IMR-90 (cell line): ENCODE results near the gene DBT. TPM values are rescaled to one million over a fixed set of nuclear protein-coding genes. Genes with fewer than 3 reads are reported as not detected.
"Not testable (repeated sequence)": the region's sequence is repeated elsewhere in the genome, so short reads cannot be mapped to it uniquely, and the experiment has no call there.

ENCODE experiments used
- ATAC-seq: fragments of 200-7000 bp; cut with Tn5 transposase; 2 replicates; pipeline ENCODE4 v1.9.1; 2020; ENCODE audit warnings: low read depth, mild to moderate bottlenecking, moderate library complexity
- BruUV-seq: library from RNA; stranded (reverse); fragments of 400-500 nt; replicated peaks from 2 replicates; lab custom pipeline; 2021; lab: Mats Ljungman, UMichigan
- CTCF ChIA-PET: fragments of 300-600 bp; formaldehyde crosslinking; extraction: SDS; loops from one replicate; lab custom pipeline; 2021; ENCODE audit warnings: antibody characterized with exemption; lab: Yijun Ruan, JAX
- POLR2A ChIA-PET: fragments of 300-600 bp; sonication (Branson Sonifier 250); formaldehyde crosslinking; loops from one replicate; lab custom pipeline; 2022; ENCODE audit warnings: antibody characterized with exemption; ENCODE audit not compliant: unreplicated experiment; lab: Charles Lee
- DNase-seq: peaks from one replicate; pipeline ENCODE4 v3.0.0; 2013
- H2AFZ ChIP-seq: replicated peaks from 2 replicates; pipeline ENCODE3; 2013; ENCODE audit warnings: low read length, mild to moderate bottlenecking; ENCODE audit not compliant: poor library complexity
- H2AK5ac ChIP-seq: 2 replicates; pipeline ENCODE4 v1.6.1; 2013; ENCODE audit warnings: low read depth, low read length, inconsistent platforms
- H2AK9ac ChIP-seq: replicated peaks from 2 replicates; pipeline ENCODE3; 2013; ENCODE audit warnings: mild to moderate bottlenecking, low read depth, low read length, moderate library complexity; ENCODE audit not compliant: poor library complexity
- H2BK120ac ChIP-seq: 2 replicates; pipeline ENCODE4 v1.6.1; 2013; ENCODE audit warnings: low read depth, low read length, inconsistent platforms
- H2BK15ac ChIP-seq: 3 replicates; pipeline ENCODE4 v1.6.1; 2013; ENCODE audit warnings: low read depth, low read length, inconsistent platforms
- H2BK20ac ChIP-seq: 2 replicates; pipeline ENCODE4 v1.6.1; 2013; ENCODE audit warnings: low read depth, mild to moderate bottlenecking, inconsistent platforms, low read length, moderate library complexity
- H2BK5ac ChIP-seq: 2 replicates; pipeline ENCODE4 v1.6.1; 2013; ENCODE audit warnings: mild to moderate bottlenecking, low read depth, low read length, inconsistent platforms; ENCODE audit not compliant: poor library complexity, severe bottlenecking
- H3K14ac ChIP-seq: replicated peaks from 2 replicates; pipeline ENCODE4 v1.6.1; 2013; ENCODE audit warnings: low read depth, low read length, inconsistent platforms
- H3K18ac ChIP-seq: 2 replicates; pipeline ENCODE4 v1.6.1; 2013; ENCODE audit warnings: low read depth, low read length, control low read depth
- H3K23ac ChIP-seq: 2 replicates; pipeline ENCODE4 v1.6.1; 2013; ENCODE audit warnings: low read depth, low read length, inconsistent platforms
- H3K27ac ChIP-seq: 2 replicates; pipeline ENCODE4 v1.5.1; 2013; ENCODE audit warnings: mild to moderate bottlenecking, control low read depth, low read length; ENCODE audit not compliant: insufficient read depth
- H3K27me3 ChIP-seq: 2 replicates; pipeline ENCODE4 v1.6.1; 2013; ENCODE audit warnings: low read length; ENCODE audit not compliant: control insufficient read depth, insufficient read depth
- H3K36me3 ChIP-seq: 2 replicates; pipeline ENCODE4 v1.6.1; 2013; ENCODE audit warnings: low read length, mixed read lengths; ENCODE audit not compliant: control insufficient read depth, insufficient read depth
- H3K4ac ChIP-seq: 2 replicates; pipeline ENCODE4 v1.6.1; 2013; ENCODE audit warnings: low read depth, low read length, inconsistent platforms
- H3K4me1 ChIP-seq: 2 replicates; pipeline ENCODE4 v1.6.1; 2013; ENCODE audit warnings: low read length, mixed read lengths; ENCODE audit not compliant: control insufficient read depth, insufficient read depth
- H3K4me2 ChIP-seq: 2 replicates; pipeline ENCODE4 v1.6.1; 2013; ENCODE audit warnings: low read depth, mild to moderate bottlenecking, control low read depth, low read length, moderate library complexity
- H3K4me3 ChIP-seq: 2 replicates; pipeline ENCODE4 v1.5.1; 2013; ENCODE audit warnings: low read depth, mild to moderate bottlenecking, control low read depth, low read length, moderate library complexity; ENCODE audit not compliant: insufficient read depth
- H3K56ac ChIP-seq: 2 replicates; pipeline ENCODE4 v1.6.1; 2013; ENCODE audit warnings: low read length, inconsistent platforms; ENCODE audit not compliant: insufficient read depth; ENCODE audit errors: extremely low read depth
- H3K79me1 ChIP-seq, 2 experiments: 2 replicates each; pipeline ENCODE4 v1.6.1; 2013; ENCODE audit warnings: low read length in 2 of 2, inconsistent platforms in 1 of 2, low read depth in 1 of 2
- H3K9ac ChIP-seq: 2 replicates; pipeline ENCODE4 v1.6.1; 2013; ENCODE audit warnings: low read depth, low read length, control low read depth
- H3K9me1 ChIP-seq: 2 replicates; pipeline ENCODE4 v1.6.1; 2013; ENCODE audit warnings: low read length, inconsistent platforms; ENCODE audit not compliant: insufficient read depth
- H3K9me3 ChIP-seq: 2 replicates; pipeline ENCODE4 v1.6.1; 2013; ENCODE audit warnings: low read length; ENCODE audit not compliant: control insufficient read depth, insufficient read depth
- H4K20me1 ChIP-seq: 2 replicates; pipeline ENCODE4 v1.6.1; 2013; ENCODE audit warnings: low read length, inconsistent platforms; ENCODE audit not compliant: insufficient read depth
- H4K5ac ChIP-seq: 2 replicates; pipeline ENCODE4 v1.6.1; 2013; ENCODE audit warnings: mild to moderate bottlenecking, low read depth, low read length, control low read depth
- H4K8ac ChIP-seq, 2 experiments: 2 replicates each; pipeline ENCODE4 v1.6.1; 2013; ENCODE audit warnings: low read depth in 2 of 2, low read length in 2 of 2, control low read depth in 1 of 2, inconsistent platforms in 1 of 2
- H4K91ac ChIP-seq: 2 replicates; pipeline ENCODE4 v1.6.1; 2013; ENCODE audit warnings: low read depth, low read length, inconsistent platforms; ENCODE audit not compliant: insufficient read depth
- WGBS, 2 experiments: methylation state at CpG; one replicate each; pipeline versions ENCODE4 v1.1.5 to v1.1.7; 2013; ENCODE audit warnings: missing lambda C conversion rate in 2 of 2; ENCODE audit not compliant: insufficient read length in 1 of 2; ENCODE audit errors: extremely low coverage in 2 of 2; 5-methylcytosine and 5-hydroxymethylcytosine counted together
- dilution Hi-C: fragments of 300-500 bp; cut with HindIII; formaldehyde crosslinking; loops from one replicate; pipeline ENCODE4 v1.14.3; 2018; ENCODE audit warnings: low sequenced_read_pairs; ENCODE audit not compliant: unreplicated experiment
- in situ Hi-C: fragments of 300-500 bp; cut with MboI; formaldehyde crosslinking; loops from 3 replicates; pipeline ENCODE4 v1.14.3; 2019; ENCODE audit warnings: low sequenced_read_pairs, inconsistent platforms, mixed read lengths
- intact Hi-C: fragments of 100-400 bp; cut with micrococcal nuclease; formaldehyde crosslinking; loops from 2 replicates; pipeline ENCODE4 v1.10.0; 2022
- polyA plus RNA-seq, 3 experiments: library from polyadenylated mRNA; depleted of rRNA; stranded (reverse); fragments of >200 nt; gene quantifications; 2 replicates each; pipeline ENCODE4 v1.2.3, GENCODE V29; 2012; ENCODE audit warnings: low replicate concordance in 1 of 3
- total RNA-seq: library from RNA; depleted of rRNA; stranded (reverse); fragments of >200 nt; gene quantifications from 2 replicates; pipeline ENCODE4 v1.2.3, GENCODE V29; 2012

Gene DBT
- total and polyA plus RNA-seq, 2 of the 4 experiments (the other 2 are of a cell fraction): 3.4 to 3.8 TPM

- dilution Hi-C loops, H2BK120ac ChIP-seq, H3K4me3 ChIP-seq, H3K18ac ChIP-seq, H4K20me1 ChIP-seq, H2BK5ac ChIP-seq, H3K23ac ChIP-seq, H3K4me2 ChIP-seq, POLR2A ChIA-PET, H3K14ac ChIP-seq, H3K9me3 ChIP-seq, H3K4ac ChIP-seq, H2AK9ac ChIP-seq, BruUV-seq, H3K56ac ChIP-seq, DNase-seq, H3K9me1 ChIP-seq, H3K27ac ChIP-seq, H2AFZ ChIP-seq, H3K36me3 ChIP-seq, H4K8ac ChIP-seq, H3K9ac ChIP-seq, H3K4me1 ChIP-seq, H4K91ac ChIP-seq, H2AK5ac ChIP-seq, ATAC-seq, H2BK20ac ChIP-seq, H4K5ac ChIP-seq, H2BK15ac ChIP-seq, CTCF ChIA-PET, H3K27me3 ChIP-seq: not testable (repeated sequence)
- H3K79me1 ChIP-seq: peaks cover 10 to 30% of the 10 kb centered on the region in 2 experiments
- no CpG with 5 or more reads among the region's 5 CpGs for WGBS, 2 experiments
- intact Hi-C loops (loop anchor here (2.0 kb wide), 1 partner anchor 225 kb away; a partner anchor contains a TSS), in situ Hi-C loops (loop anchor here (25.0 kb wide), 2 partner anchors 452 to 623 kb away; partner anchors contain the start of genes EXTL2 and SLC30A7)
These were observed 14.4 kb upstream of the DBT start for GRCh38 chr1:100264081-100264480.
